Esophagus muscularis mucosa (tissue), 3 donors: ENCODE results near the gene ALG1.

Experiments
- POLR2A ChIP-seq: fragments of 450-650 bp; IDR thresholded peaks from one replicate; pipeline ENCODE4 v1.6.1; 2017; ENCODE audit warnings: antibody characterized with exemption, moderate library complexity, mild to moderate bottlenecking, low read depth
- TF ChIP-seq, protein P1 (sequence below), 3 experiments: fragments of 200-600 bp in 2 of 3; fragments of 450-650 bp in 1 of 3; sonication (generic) in 2 of 3; IDR thresholded peaks; one replicate each; pipeline ENCODE4 v1.5.1; 2017 to 2019; ENCODE audit warnings: antibody characterized with exemption in 3 of 3, mild to moderate bottlenecking in 2 of 3, moderate library complexity in 1 of 3

DNA sequence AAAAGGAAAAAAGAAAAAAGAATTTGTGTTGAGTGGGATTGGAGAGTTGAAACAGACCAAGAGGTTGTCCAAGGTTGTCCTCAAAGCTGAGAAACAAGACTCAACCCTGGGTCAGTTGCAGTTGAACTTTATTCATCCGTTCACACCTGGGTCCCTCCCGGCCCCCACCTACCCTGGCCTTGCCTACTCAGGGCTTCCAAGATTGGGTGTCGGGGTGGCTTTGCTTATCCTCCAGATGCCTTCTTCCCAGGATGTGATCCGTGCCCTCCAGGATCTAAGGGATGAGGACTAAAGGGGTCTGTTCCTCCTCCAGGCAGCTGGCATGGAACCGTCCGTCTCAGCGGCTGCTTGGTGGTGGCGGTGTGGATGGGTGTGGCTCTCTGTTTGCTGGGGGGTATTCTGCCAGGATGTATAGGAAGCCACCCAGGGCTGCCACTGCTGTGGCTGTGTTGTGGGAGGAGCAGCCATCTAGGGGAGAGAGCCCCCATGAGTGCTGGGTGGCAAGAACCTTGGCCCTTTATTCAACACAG is 27.6 kb upstream of the ALG1 start:
- TF ChIP-seq, protein P1, sequence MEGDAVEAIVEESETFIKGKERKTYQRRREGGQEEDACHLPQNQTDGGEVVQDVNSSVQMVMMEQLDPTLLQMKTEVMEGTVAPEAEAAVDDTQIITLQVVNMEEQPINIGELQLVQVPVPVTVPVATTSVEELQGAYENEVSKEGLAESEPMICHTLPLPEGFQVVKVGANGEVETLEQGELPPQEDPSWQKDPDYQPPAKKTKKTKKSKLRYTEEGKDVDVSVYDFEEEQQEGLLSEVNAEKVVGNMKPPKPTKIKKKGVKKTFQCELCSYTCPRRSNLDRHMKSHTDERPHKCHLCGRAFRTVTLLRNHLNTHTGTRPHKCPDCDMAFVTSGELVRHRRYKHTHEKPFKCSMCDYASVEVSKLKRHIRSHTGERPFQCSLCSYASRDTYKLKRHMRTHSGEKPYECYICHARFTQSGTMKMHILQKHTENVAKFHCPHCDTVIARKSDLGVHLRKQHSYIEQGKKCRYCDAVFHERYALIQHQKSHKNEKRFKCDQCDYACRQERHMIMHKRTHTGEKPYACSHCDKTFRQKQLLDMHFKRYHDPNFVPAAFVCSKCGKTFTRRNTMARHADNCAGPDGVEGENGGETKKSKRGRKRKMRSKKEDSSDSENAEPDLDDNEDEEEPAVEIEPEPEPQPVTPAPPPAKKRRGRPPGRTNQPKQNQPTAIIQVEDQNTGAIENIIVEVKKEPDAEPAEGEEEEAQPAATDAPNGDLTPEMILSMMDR (IDR thresholded peaks at IDR 0.05): no peak
- no peak for TF ChIP-seq POLR2A
